HEK293 (cell line): Measurements from ENCODE around the gene BHMT2.

Experiments
- CTCF ChIA-PET: fragments of 350-600 bp; formaldehyde crosslinking; extraction: SDS; loops from one replicate; lab custom pipeline; 2021; ENCODE audit warnings: antibody characterized with exemption; lab: Yijun Ruan, JAX
- POLR2A ChIA-PET: fragments of 300-600 bp; formaldehyde crosslinking; extraction: SDS; loops from one replicate; lab custom pipeline; 2020; ENCODE audit warnings: antibody characterized with exemption, inconsistent platforms; lab: Yijun Ruan, JAX
- H3K27ac ChIP-seq: fragments of 200-500 bp; sonication (Bioruptor generic); 2 replicates; pipeline ENCODE4 v1.5.1; 2014; ENCODE audit warnings: low read depth, low read length, control low read depth, inconsistent platforms; ENCODE audit errors: extremely low read depth
- H3K36me3 ChIP-seq, 2 experiments: fragments of 200-500 bp in 1 of 2; sonication (Bioruptor generic) in 1 of 2; 1 replicate in 1 of 2; 2 replicates in 1 of 2; pipeline ENCODE4 v1.5.1; 2014 to 2017; ENCODE audit warnings: inconsistent platforms in 2 of 2, low read length in 2 of 2; ENCODE audit not compliant: control insufficient read depth in 2 of 2, insufficient read depth in 1 of 2
- H3K4me1 ChIP-seq: fragments of 200-500 bp; sonication (Bioruptor generic); 2 replicates; pipeline ENCODE4 v1.5.1; 2014; ENCODE audit warnings: mild to moderate bottlenecking, low read length, inconsistent platforms; ENCODE audit not compliant: control insufficient read depth, insufficient read depth
- H3K4me3 ChIP-seq: 2 replicates; pipeline ENCODE4 v1.5.1; 2011; ENCODE audit warnings: low read depth, mild to moderate bottlenecking, control low read depth, low read length, moderate library complexity
- H3K9me3 ChIP-seq: fragments of 200-500 bp; sonication (Bioruptor generic); 2 replicates; pipeline ENCODE4 v1.5.1; 2014; ENCODE audit warnings: low read depth, low read length, inconsistent platforms; ENCODE audit not compliant: control insufficient read depth, insufficient read depth
- ATF2 ChIP-seq: fragments of 450-650 bp; formaldehyde crosslinking; IDR thresholded peaks from 2 replicates; pipeline ENCODE4 v1.5.1; 2016; ENCODE audit warnings: missing biosample characterization, missing genetic modification characterization, low read depth
- HOXC10 ChIP-seq: sonication (generic); formaldehyde crosslinking; IDR thresholded peaks from 2 replicates; pipeline ENCODE4 v1.8.1; 2023; ENCODE audit warnings: mild to moderate bottlenecking, missing genetic modification reagents
- IKZF3 ChIP-seq: fragments of 450-650 bp; IDR thresholded peaks from 2 replicates; pipeline ENCODE4 v1.5.0; 2018; ENCODE audit warnings: missing biosample characterization, mild to moderate bottlenecking, missing genetic modification characterization, moderate library complexity
- REPIN1 ChIP-seq: fragments of 450-650 bp; formaldehyde crosslinking; IDR thresholded peaks from 2 replicates; pipeline ENCODE4 v1.5.1; 2017; ENCODE audit warnings: missing biosample characterization, missing genetic modification characterization, low read depth
- YY1 ChIP-seq: fragments of 450-650 bp; formaldehyde crosslinking; IDR thresholded peaks from 2 replicates; pipeline ENCODE4 v1.5.1; 2018; ENCODE audit warnings: missing biosample characterization, missing genetic modification characterization
- ZBTB20 ChIP-seq: fragments of 450-650 bp; formaldehyde crosslinking; IDR thresholded peaks from 2 replicates; pipeline ENCODE4 v1.5.1; 2016; ENCODE audit warnings: missing biosample characterization, missing genetic modification characterization
- ZBTB44 ChIP-seq: fragments of 450-650 bp; IDR thresholded peaks from 2 replicates; pipeline ENCODE4 v1.5.1; 2018; ENCODE audit warnings: missing biosample characterization, mild to moderate bottlenecking, missing genetic modification characterization
- ZNF10 ChIP-seq: fragments of 450-650 bp; formaldehyde crosslinking; IDR thresholded peaks from 2 replicates; pipeline ENCODE4 v1.5.1; 2017; ENCODE audit warnings: missing biosample characterization, missing genetic modification characterization
- ZNF121 ChIP-seq: fragments of 450-650 bp; formaldehyde crosslinking; IDR thresholded peaks from 2 replicates; pipeline ENCODE4 v1.5.1; 2016; ENCODE audit warnings: missing biosample characterization, missing genetic modification characterization
- ZNF202 ChIP-seq: fragments of 450-650 bp; formaldehyde crosslinking; IDR thresholded peaks from 2 replicates; pipeline ENCODE4 v1.5.1; 2016; ENCODE audit warnings: missing biosample characterization, missing genetic modification characterization, borderline replicate concordance
- ZNF239 ChIP-seq: fragments of 450-650 bp; formaldehyde crosslinking; IDR thresholded peaks from 2 replicates; pipeline ENCODE4 v1.5.1; 2016; ENCODE audit warnings: missing biosample characterization, missing genetic modification characterization
- ZNF335 ChIP-seq: fragments of 450-650 bp; formaldehyde crosslinking; conservative IDR thresholded peaks from 2 replicates; pipeline ENCODE4 v1.5.1; 2016; ENCODE audit warnings: missing biosample characterization, missing genetic modification characterization
- ZNF391 ChIP-seq: fragments of 450-650 bp; formaldehyde crosslinking; IDR thresholded peaks from 2 replicates; pipeline ENCODE4 v1.5.1; 2016; ENCODE audit warnings: low read depth, missing biosample characterization, missing genetic modification characterization, borderline replicate concordance
- ZNF404 ChIP-seq: fragments of 450-650 bp; formaldehyde crosslinking; IDR thresholded peaks from 2 replicates; pipeline ENCODE4 v1.5.1; 2017; ENCODE audit warnings: missing biosample characterization, missing genetic modification characterization
- ZNF426 ChIP-seq: fragments of 450-650 bp; formaldehyde crosslinking; IDR thresholded peaks from 2 replicates; pipeline ENCODE4 v1.5.1; 2017; ENCODE audit warnings: missing biosample characterization, missing genetic modification characterization, mild to moderate bottlenecking, inconsistent platforms, moderate library complexity
- ZNF501 ChIP-seq: fragments of 450-650 bp; formaldehyde crosslinking; IDR thresholded peaks from 2 replicates; pipeline ENCODE4 v1.5.1; 2016; ENCODE audit warnings: missing biosample characterization, missing genetic modification characterization
- ZNF521 ChIP-seq: fragments of 450-650 bp; formaldehyde crosslinking; IDR thresholded peaks from 2 replicates; pipeline ENCODE4 v1.5.1; 2017; ENCODE audit warnings: missing biosample characterization, mild to moderate bottlenecking, missing genetic modification characterization
- ZNF530 ChIP-seq: fragments of 450-650 bp; formaldehyde crosslinking; IDR thresholded peaks from 2 replicates; pipeline ENCODE4 v1.5.1; 2016; ENCODE audit warnings: low read depth, missing biosample characterization, missing genetic modification characterization
- ZNF544 ChIP-seq: fragments of 450-650 bp; formaldehyde crosslinking; IDR thresholded peaks from 2 replicates; pipeline ENCODE4 v1.5.0; 2017; ENCODE audit warnings: missing biosample characterization, missing genetic modification characterization
- ZNF747 ChIP-seq: fragments of 450-650 bp; formaldehyde crosslinking; IDR thresholded peaks from 2 replicates; pipeline ENCODE4 v1.5.1; 2016; ENCODE audit warnings: missing biosample characterization, missing genetic modification characterization
- ZNF785 ChIP-seq: fragments of 450-650 bp; formaldehyde crosslinking; IDR thresholded peaks from 2 replicates; pipeline ENCODE4 v1.5.1; 2016; ENCODE audit warnings: missing biosample characterization, missing genetic modification characterization
- TF ChIP-seq, protein P1 (sequence below): fragments of 450-650 bp; formaldehyde crosslinking; IDR thresholded peaks from 2 replicates; pipeline ENCODE4 v1.5.1; 2016; ENCODE audit warnings: missing biosample characterization, missing genetic modification characterization, borderline replicate concordance
- TF ChIP-seq, protein P2 (sequence below): fragments of 450-650 bp; formaldehyde crosslinking; IDR thresholded peaks from 2 replicates; pipeline ENCODE4 v1.5.1; 2017; ENCODE audit warnings: missing biosample characterization, missing genetic modification characterization
- TF ChIP-seq, protein P3 (sequence below): fragments of 450-650 bp; formaldehyde crosslinking; IDR thresholded peaks from 2 replicates; pipeline ENCODE4 v1.5.1; 2016; ENCODE audit warnings: missing biosample characterization, missing genetic modification characterization

BHMT2 gene

GRCh38 chr5:79055017-79055416 lies 14.6 kb upstream of the BHMT2 start (continued):
- TF ChIP-seq ATF2 (tag by site-specific recombination) = no peak

GRCh38 chr5:79056847-79057246 lies 12.7 kb upstream of the BHMT2 start:
- no peak overlapping the region for H3K27ac ChIP-seq
- H3K9me3 ChIP-seq = no peaks in the 10 kb centered on the region
- POLR2A ChIA-PET = no interaction called here
- TF ChIP-seq, protein P1, sequence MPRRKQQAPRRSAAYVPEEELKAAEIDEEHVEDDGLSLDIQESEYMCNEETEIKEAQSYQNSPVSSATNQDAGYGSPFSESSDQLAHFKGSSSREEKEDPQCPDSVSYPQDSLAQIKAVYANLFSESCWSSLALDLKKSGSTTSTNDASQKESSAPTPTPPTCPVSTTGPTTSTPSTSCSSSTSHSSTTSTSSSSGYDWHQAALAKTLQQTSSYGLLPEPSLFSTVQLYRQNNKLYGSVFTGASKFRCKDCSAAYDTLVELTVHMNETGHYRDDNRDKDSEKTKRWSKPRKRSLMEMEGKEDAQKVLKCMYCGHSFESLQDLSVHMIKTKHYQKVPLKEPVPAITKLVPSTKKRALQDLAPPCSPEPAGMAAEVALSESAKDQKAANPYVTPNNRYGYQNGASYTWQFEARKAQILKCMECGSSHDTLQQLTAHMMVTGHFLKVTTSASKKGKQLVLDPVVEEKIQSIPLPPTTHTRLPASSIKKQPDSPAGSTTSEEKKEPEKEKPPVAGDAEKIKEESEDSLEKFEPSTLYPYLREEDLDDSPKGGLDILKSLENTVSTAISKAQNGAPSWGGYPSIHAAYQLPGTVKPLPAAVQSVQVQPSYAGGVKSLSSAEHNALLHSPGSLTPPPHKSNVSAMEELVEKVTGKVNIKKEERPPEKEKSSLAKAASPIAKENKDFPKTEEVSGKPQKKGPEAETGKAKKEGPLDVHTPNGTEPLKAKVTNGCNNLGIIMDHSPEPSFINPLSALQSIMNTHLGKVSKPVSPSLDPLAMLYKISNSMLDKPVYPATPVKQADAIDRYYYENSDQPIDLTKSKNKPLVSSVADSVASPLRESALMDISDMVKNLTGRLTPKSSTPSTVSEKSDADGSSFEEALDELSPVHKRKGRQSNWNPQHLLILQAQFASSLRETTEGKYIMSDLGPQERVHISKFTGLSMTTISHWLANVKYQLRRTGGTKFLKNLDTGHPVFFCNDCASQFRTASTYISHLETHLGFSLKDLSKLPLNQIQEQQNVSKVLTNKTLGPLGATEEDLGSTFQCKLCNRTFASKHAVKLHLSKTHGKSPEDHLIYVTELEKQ (tag by site-specific recombination) = no peak
- TF ChIP-seq ZNF121 (tag by site-specific recombination) (no peak), ZNF10 (no peak), ZNF202 (no peak), ZNF544 (tag by site-specific recombination) (no peak), ZNF785 (no peak), HOXC10 (CRISPR knock-in tag) (no peak), ZNF391 (tag by site-specific recombination) (no peak), ZBTB44 (tag by site-specific recombination) (no peak), ZNF747 (tag by site-specific recombination) (no peak), ZNF404 (tag by site-specific recombination) (no peak), ZBTB20 (no peak), ZNF335 (tag by site-specific recombination) (no peak), ZNF426 (tag by site-specific recombination) (no peak), ZNF530 (tag by site-specific recombination) (no peak)
- TF ChIP-seq, protein P2, sequence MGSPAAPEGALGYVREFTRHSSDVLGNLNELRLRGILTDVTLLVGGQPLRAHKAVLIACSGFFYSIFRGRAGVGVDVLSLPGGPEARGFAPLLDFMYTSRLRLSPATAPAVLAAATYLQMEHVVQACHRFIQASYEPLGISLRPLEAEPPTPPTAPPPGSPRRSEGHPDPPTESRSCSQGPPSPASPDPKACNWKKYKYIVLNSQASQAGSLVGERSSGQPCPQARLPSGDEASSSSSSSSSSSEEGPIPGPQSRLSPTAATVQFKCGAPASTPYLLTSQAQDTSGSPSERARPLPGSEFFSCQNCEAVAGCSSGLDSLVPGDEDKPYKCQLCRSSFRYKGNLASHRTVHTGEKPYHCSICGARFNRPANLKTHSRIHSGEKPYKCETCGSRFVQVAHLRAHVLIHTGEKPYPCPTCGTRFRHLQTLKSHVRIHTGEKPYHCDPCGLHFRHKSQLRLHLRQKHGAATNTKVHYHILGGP (tag by site-specific recombination) = no peak
- CTCF ChIA-PET = interaction anchor here (1.6 kb wide), 1 partner anchor 32 kb away, joined by 8 read pairs; no protein-coding TSS in a partner anchor
- H3K4me1 ChIP-seq = no peaks in the 10 kb centered on the region
- no peaks in the 10 kb centered on the region for H3K36me3 ChIP-seq
- H3K4me3 ChIP-seq = no peak overlapping the region

DNA sequence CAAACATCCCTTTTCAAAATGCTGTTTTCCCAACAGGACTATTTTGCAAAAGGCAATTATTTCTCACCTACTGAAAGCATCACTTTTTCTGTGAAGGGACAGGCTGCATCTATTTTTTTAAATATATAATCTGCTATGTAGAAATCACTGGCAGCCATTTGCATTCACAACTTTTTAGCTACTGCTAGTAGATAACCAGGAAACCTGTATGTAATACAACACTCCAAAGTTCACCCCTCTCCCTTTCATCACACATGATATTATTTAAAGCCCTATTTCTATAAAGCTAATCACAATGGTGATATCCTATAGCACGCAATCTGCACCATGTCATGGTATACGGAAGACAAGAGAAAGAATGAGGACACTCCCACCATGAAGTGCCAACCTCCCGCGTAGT lies 9.9 kb upstream of the BHMT2 start:
- ChIA-PET POLR2A (no interaction called here), CTCF (interaction anchor here (0.6 to 1.6 kb wide), 2 partner anchors 74 to 481 kb away, joined by 3 to 6 read pairs; no protein-coding TSS in a partner anchor)
- no peaks in the 10 kb centered on the region for H3K36me3 ChIP-seq
- H3K4me3 ChIP-seq = no peak overlapping the region
- no peaks in the 10 kb centered on the region for H3K4me1 ChIP-seq
- H3K9me3 ChIP-seq = no peaks in the 10 kb centered on the region
- no peak overlapping the region for H3K27ac ChIP-seq
- no peak for TF ChIP-seq ZBTB20
- no peak for TF ChIP-seq IKZF3
- TF ChIP-seq ZNF521 (tag by site-specific recombination) = no peak
- TF ChIP-seq, protein P3, sequence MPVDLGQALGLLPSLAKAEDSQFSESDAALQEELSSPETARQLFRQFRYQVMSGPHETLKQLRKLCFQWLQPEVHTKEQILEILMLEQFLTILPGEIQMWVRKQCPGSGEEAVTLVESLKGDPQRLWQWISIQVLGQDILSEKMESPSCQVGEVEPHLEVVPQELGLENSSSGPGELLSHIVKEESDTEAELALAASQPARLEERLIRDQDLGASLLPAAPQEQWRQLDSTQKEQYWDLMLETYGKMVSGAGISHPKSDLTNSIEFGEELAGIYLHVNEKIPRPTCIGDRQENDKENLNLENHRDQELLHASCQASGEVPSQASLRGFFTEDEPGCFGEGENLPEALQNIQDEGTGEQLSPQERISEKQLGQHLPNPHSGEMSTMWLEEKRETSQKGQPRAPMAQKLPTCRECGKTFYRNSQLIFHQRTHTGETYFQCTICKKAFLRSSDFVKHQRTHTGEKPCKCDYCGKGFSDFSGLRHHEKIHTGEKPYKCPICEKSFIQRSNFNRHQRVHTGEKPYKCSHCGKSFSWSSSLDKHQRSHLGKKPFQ (tag by site-specific recombination) = no peak
- no peak for TF ChIP-seq YY1
- TF ChIP-seq ZNF239 (tag by site-specific recombination) = no peak
- TF ChIP-seq ZNF501 (tag by site-specific recombination) = no peak
- no peak for TF ChIP-seq REPIN1 (tag by site-specific recombination)
